Kidney (tissue), 14 donors: ENCODE measurements around the gene BMP8B. TPM values are rescaled to one million over a fixed set of nuclear protein-coding genes. Genes with fewer than 3 reads are reported as not detected.

Source experiments
- DNase-seq, 5 donors: peaks; one replicate each; pipeline ENCODE4 v3.0.0-alpha.2; 2013 to 2020
- FAIRE-seq: peaks from 2 replicates; lab custom pipeline; 2012; peaks lifted over from hg19 to GRCh38; lab: Jason Lieb, UNC
- H3K27ac ChIP-seq, 2 donors: one replicate each; pipeline ENCODE4 v1.7.0; 2013; ENCODE audit warnings: low read depth in 2 of 2, low read length in 2 of 2, inconsistent platforms in 1 of 2
- H3K27me3 ChIP-seq: one replicate; pipeline ENCODE4 v1.7.1; 2013; ENCODE audit warnings: low read length, inconsistent platforms; ENCODE audit not compliant: control insufficient read depth, insufficient read depth
- H3K36me3 ChIP-seq, 3 donors: one replicate each; pipeline versions ENCODE4 v1.7.0 to v1.7.1; 2013; ENCODE audit warnings: low read length in 3 of 3, control low read depth in 1 of 3, inconsistent platforms in 1 of 3; ENCODE audit not compliant: insufficient read depth in 3 of 3, control insufficient read depth in 2 of 3
- H3K4me1 ChIP-seq, 3 donors: one replicate each; pipeline versions ENCODE4 v1.7.0 to v1.7.1; 2013; ENCODE audit warnings: low read length in 3 of 3, inconsistent platforms in 1 of 3, low read depth in 1 of 3; ENCODE audit not compliant: control insufficient read depth in 2 of 3, insufficient read depth in 2 of 3
- H3K4me3 ChIP-seq, 3 donors: one replicate each; pipeline versions ENCODE4 v1.7.0 to v1.8.1; 2013; ENCODE audit warnings: low read length in 3 of 3, control low read depth in 1 of 3, inconsistent platforms in 1 of 3
- H3K9ac ChIP-seq, 3 donors: one replicate each; pipeline versions ENCODE4 v1.7.0 to v1.7.1; 2013; ENCODE audit warnings: low read length in 3 of 3, control low read depth in 1 of 3, inconsistent platforms in 1 of 3
- H3K9me3 ChIP-seq, 3 donors: one replicate each; pipeline versions ENCODE4 v1.7.0 to v1.7.1; 2013; ENCODE audit warnings: low read length in 3 of 3, control low read depth in 1 of 3, inconsistent platforms in 1 of 3; ENCODE audit not compliant: control insufficient read depth in 2 of 3, insufficient read depth in 1 of 3
- CTCF ChIP-seq: IDR thresholded peaks from 3 replicates; pipeline ENCODE4 v1.5.1; 2012; ENCODE audit warnings: mild to moderate bottlenecking, moderate library complexity, borderline replicate concordance; ENCODE audit not compliant: insufficient read depth; ENCODE audit errors: extremely low read depth
- intact Hi-C: fragments of 100-400 bp; cut with DNase I; formaldehyde crosslinking; loops from one replicate; pipeline ENCODE4 v1.11.1; 2022
- polyA plus RNA-seq: library from polyadenylated mRNA; stranded (reverse); fragments of 350-450 nt; fragmentation: Illumina TruSeq; extraction: RNeasy Lipid Tissue Mini Kit (QIAGEN cat#74804); gene quantifications from one replicate; pipeline ENCODE4 v1.2.3, GENCODE V29; 2014; ENCODE audit warnings: low read depth, low replicate concordance; ENCODE audit not compliant: insufficient read depth
- total RNA-seq: library from RNA; stranded (reverse); fragmentation: NEBNext Ultra II Directional; extraction: Animal tissue kit (Norgen Biotek cat#: 25700); gene quantifications from one replicate; pipeline ENCODE4 v1.2.1, GENCODE V29; 2021
- donor health status: control.
- donor health status: control.
- donor health status: control.
- donor health status: control.
- donor health status: control.
- donor health status: DM: yes; HTN: yes; CAD: no.
- donor health status: Normal renal cell carcinoma (clear cell type).

BMP8B gene
- total and polyA plus RNA-seq, 2 donors from 2014 or later: 0.34 to 4.9 TPM

GRCh38 chr1:39762550-39763540 is 25.8 kb downstream of the BMP8B start:
- Histone ChIP-seq H3K4me1 (no peaks in the 10 kb centered on the region), H3K4me3 (no peak overlapping the region), H3K27me3 (no peaks in the 10 kb centered on the region), H3K9ac (no peak overlapping the region), H3K36me3 (peaks cover 0 to 4% (median 0%) of the 10 kb centered on the region in 3 donors), H3K9me3 (no peaks in the 10 kb centered on the region), H3K27ac (no peak overlapping the region)
- DNase-seq (peak in 2 of 5 donors; percentile 36 to 75), FAIRE-seq (no peak)
- intact Hi-C loops: no loop called here
- TF ChIP-seq CTCF: no peak

- Histone ChIP-seq H3K9ac (no peak overlapping the region), H3K27ac (no peak overlapping the region), H3K4me3 (no peak overlapping the region), H3K36me3 (peaks cover 5 to 8% (median 7%) of the 10 kb centered on the region in 3 donors), H3K27me3 (no peaks in the 10 kb centered on the region), H3K4me1 (no peaks in the 10 kb centered on the region), H3K9me3 (no peaks in the 10 kb centered on the region)
- FAIRE-seq (no peak), DNase-seq (peak in 2 of 5 donors; percentile 44 to 63)
- intact Hi-C loops: no loop called here
- no peak for TF ChIP-seq CTCF
These were observed 27.0 kb downstream of the BMP8B start for GRCh38 chr1:39761557-39762260.

- no peak for TF ChIP-seq CTCF
- intact Hi-C loops: no loop called here
- Histone ChIP-seq H3K4me1 (no peaks in the 10 kb centered on the region), H3K27ac (no peak overlapping the region), H3K27me3 (no peaks in the 10 kb centered on the region), H3K4me3 (no peak overlapping the region), H3K36me3 (peaks cover 5 to 9% (median 8%) of the 10 kb centered on the region in 3 donors), H3K9ac (no peak overlapping the region), H3K9me3 (no peaks in the 10 kb centered on the region)
- DNase-seq (peak in 2 of 5 donors; percentile 47 to 61), FAIRE-seq (no peak)
These were observed 27.6 kb downstream of the BMP8B start for GRCh38 chr1:39761016-39761415.
